Neural progenitor cell (in vitro differentiated cells): Measurements from ENCODE around the gene YBX2. TPM values are rescaled to one million over a fixed set of nuclear protein-coding genes. Genes with fewer than 3 reads are reported as not detected.

ENCODE experiments used
- DNase-seq: peaks from one replicate; pipeline ENCODE4 v3.0.0-alpha.2; 2016; ENCODE audit warnings: low spot score
- H2AFZ ChIP-seq: fragments of 200-600 bp; sonication (generic); replicated peaks from 2 replicates; pipeline ENCODE4 v1.6.1; 2016; ENCODE audit warnings: antibody characterized with exemption
- H3F3A ChIP-seq: fragments of 200-600 bp; sonication (generic); 2 replicates; pipeline ENCODE4 v1.6.1; 2016; ENCODE audit warnings: antibody characterized with exemption, low read depth
- H3K27ac ChIP-seq: fragments of 200-600 bp; sonication (generic); 2 replicates; pipeline ENCODE4 v1.5.1; 2016; ENCODE audit warnings: mild to moderate bottlenecking
- H3K27me3 ChIP-seq: fragments of 200-600 bp; sonication (generic); 2 replicates; pipeline ENCODE4 v1.6.1; 2016; ENCODE audit warnings: mild to moderate bottlenecking, moderate library complexity
- H3K36me3 ChIP-seq: fragments of 200-600 bp; sonication (generic); 2 replicates; pipeline ENCODE4 v1.5.1; 2016
- H3K4me1 ChIP-seq: fragments of 200-600 bp; sonication (generic); 2 replicates; pipeline ENCODE4 v1.6.1; 2016; ENCODE audit warnings: mixed run types
- H3K4me2 ChIP-seq: fragments of 200-600 bp; sonication (generic); 2 replicates; pipeline ENCODE4 v1.6.1; 2016
- H3K4me3 ChIP-seq: fragments of 200-600 bp; sonication (generic); 2 replicates; pipeline ENCODE4 v1.5.1; 2016
- H3K79me2 ChIP-seq: fragments of 200-600 bp; sonication (generic); 2 replicates; pipeline ENCODE4 v1.6.1; 2016; ENCODE audit warnings: low read depth
- H3K9ac ChIP-seq: fragments of 200-600 bp; sonication (generic); 2 replicates; pipeline ENCODE4 v1.6.1; 2016
- H3K9me3 ChIP-seq: fragments of 200-600 bp; sonication (generic); 2 replicates; pipeline ENCODE4 v1.5.1; 2016; ENCODE audit warnings: low read depth
- H4K20me1 ChIP-seq: fragments of 200-600 bp; sonication (generic); 2 replicates; pipeline ENCODE4 v1.6.1; 2016; ENCODE audit warnings: low read depth
- H3K27ac Mint-ChIP-seq: 3 replicates; pipeline ENCODE4 v1.8.0; 2021; ENCODE audit warnings: mixed read lengths
- H3K27me3 Mint-ChIP-seq: 2 replicates; pipeline ENCODE4 v1.8.0; 2022; ENCODE audit warnings: low read depth, mild to moderate bottlenecking, inconsistent platforms, moderate library complexity, mixed read lengths; ENCODE audit not compliant: insufficient read depth
- H3K36me3 Mint-ChIP-seq: 3 replicates; pipeline ENCODE4 v1.8.0; 2021; ENCODE audit warnings: mixed read lengths
- H3K4me1 Mint-ChIP-seq: 3 replicates; pipeline ENCODE4 v1.8.0; 2021; ENCODE audit warnings: mixed read lengths
- H3K4me3 Mint-ChIP-seq: 3 replicates; pipeline ENCODE4 v1.8.0; 2021; ENCODE audit warnings: mild to moderate bottlenecking, moderate library complexity, mixed read lengths
- H3K9me3 Mint-ChIP-seq: 3 replicates; pipeline ENCODE4 v1.8.0; 2020; ENCODE audit warnings: mixed read lengths
- CTCF ChIP-seq: fragments of 200-600 bp; sonication (generic); IDR thresholded peaks from 2 replicates; pipeline ENCODE4 v1.5.1; 2017; ENCODE audit warnings: antibody characterized with exemption, mild to moderate bottlenecking
- EZH2 ChIP-seq: fragments of 200-600 bp; sonication (generic); IDR thresholded peaks from 2 replicates; pipeline ENCODE4 v1.6.1; 2017; ENCODE audit warnings: antibody characterized with exemption, mild to moderate bottlenecking, moderate library complexity
- EZH2phosphoT487 ChIP-seq: fragments of 200-600 bp; sonication (generic); IDR thresholded peaks from 2 replicates; pipeline ENCODE4 v1.6.1; 2017; ENCODE audit warnings: antibody characterized with exemption
- total RNA-seq: library from RNA; depleted of rRNA; stranded (reverse); fragments of >200 nt; gene quantifications from 2 replicates; pipeline ENCODE4 v1.2.3, GENCODE V29; 2015; ENCODE audit warnings: low replicate concordance

The YBX2 gene
- total RNA-seq, 1 donor from 2014 or later = 2.7 TPM

DNA sequence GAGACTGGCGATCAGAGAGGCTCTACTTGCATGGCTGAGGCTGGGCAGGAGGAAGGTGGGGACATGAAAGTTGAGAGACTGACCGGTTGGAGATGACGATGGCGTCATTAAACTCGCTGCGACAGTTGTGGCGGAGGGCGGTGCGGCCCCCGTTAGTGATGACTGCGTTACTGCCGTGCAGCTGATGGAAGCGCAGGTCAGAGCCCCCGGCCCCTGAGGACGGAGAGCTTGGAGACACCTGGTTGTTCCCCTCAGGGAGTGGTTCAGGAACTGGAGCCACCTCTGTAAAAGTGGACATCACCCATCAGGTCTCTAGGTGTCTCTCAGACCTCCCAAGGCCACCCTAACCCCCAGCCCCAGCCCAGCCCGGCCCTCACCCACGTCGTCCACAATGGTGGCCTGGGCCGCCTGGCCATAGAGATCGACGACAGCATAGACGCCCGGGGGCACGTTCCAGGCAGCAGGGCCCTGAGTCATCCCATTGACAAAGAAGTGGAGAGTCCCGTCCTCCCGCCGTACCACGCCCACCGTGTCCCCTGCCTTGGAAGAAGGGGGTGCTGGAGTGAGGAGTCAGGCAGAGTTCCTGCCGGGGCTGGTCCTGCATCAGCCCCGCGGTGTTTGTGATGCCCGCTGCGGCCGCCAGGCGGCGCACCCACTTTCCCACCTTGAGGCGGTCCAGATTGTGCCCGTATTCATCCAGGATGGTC lies 29.4 kb upstream of the YBX2 start:
- Mint-ChIP-seq H3K27me3 (peaks cover 7% of the 10 kb centered on the region), H3K9me3 (no peaks in the 10 kb centered on the region), H3K4me1 (peaks cover 15% of the 10 kb centered on the region), H3K36me3 (peaks cover 21% of the 10 kb centered on the region), H3K27ac (no peak overlapping the region), H3K4me3 (no peak overlapping the region)
- no peak for TF ChIP-seq EZH2
- peak; percentile 90 for TF ChIP-seq CTCF
- peaks cover 10% of the 10 kb centered on the region for H3F3A ChIP-seq
- no peak overlapping the region for H3K9ac ChIP-seq
- no peaks in the 10 kb centered on the region for H3K9me3 ChIP-seq
- H3K36me3 ChIP-seq = no peaks in the 10 kb centered on the region
- H3K4me2 ChIP-seq = no peak overlapping the region
- DNase-seq = peak; percentile 72
- peaks cover 8% of the 10 kb centered on the region for H3K4me1 ChIP-seq
- no peak overlapping the region for H3K4me3 ChIP-seq
- no peak overlapping the region for H3K27ac ChIP-seq
- H2AFZ ChIP-seq = no peak overlapping the region
- H3K27me3 ChIP-seq = no peaks in the 10 kb centered on the region
- peaks cover 20% of the 10 kb centered on the region for H3K79me2 ChIP-seq
- H4K20me1 ChIP-seq = peaks cover 4% of the 10 kb centered on the region

DNA sequence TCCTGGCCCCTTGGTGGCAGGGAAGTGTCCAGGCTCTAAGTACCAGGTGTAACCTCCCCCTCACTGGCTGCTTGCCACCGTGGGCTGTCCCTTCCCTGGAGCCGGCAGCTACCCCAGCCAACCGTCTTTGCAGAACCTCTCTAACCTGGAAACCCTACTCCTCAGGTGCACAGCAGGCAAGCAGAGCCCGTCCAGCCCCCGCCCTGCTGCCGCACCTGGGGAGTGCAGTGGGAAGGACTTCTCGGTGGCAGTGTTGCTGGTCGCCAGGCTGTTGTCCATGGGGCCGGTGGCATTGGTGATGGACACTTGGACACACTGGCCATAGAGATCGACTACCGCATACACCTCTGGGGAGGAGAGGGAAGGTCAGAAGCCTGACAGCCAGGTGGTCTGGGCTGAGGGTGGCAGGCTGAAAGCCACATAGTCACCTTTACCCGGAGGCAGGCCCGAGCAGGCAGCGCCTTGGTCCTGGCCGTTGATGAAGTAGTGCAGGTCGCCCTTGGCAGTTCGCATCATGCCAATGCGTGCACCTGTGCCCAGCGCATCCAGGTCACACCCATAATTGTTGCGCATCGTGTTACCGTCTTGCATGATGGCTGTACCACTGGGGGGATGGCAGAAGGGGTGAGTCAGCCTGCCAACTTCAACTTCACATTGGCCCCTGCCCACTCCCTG lies 28.2 kb upstream of the YBX2 start:
- Histone ChIP-seq H3K9ac (no peak overlapping the region), H3K4me2 (no peak overlapping the region), H4K20me1 (peaks cover 4% of the 10 kb centered on the region), H3K79me2 (peaks cover 7% of the 10 kb centered on the region), H3K9me3 (no peaks in the 10 kb centered on the region), H3K4me1 (no peaks in the 10 kb centered on the region), H3K36me3 (no peaks in the 10 kb centered on the region), H3K27ac (no peak overlapping the region), H3K4me3 (no peak overlapping the region), H2AFZ (no peak overlapping the region), H3F3A (peaks cover 5% of the 10 kb centered on the region), H3K27me3 (no peaks in the 10 kb centered on the region)
- no peak for DNase-seq
- Mint-ChIP-seq H3K36me3 (peaks cover 24% of the 10 kb centered on the region), H3K4me3 (no peak overlapping the region), H3K27me3 (peaks cover 6% of the 10 kb centered on the region), H3K4me1 (peaks cover 2% of the 10 kb centered on the region), H3K9me3 (no peaks in the 10 kb centered on the region), H3K27ac (no peak overlapping the region)
- TF ChIP-seq CTCF (no peak), EZH2 (no peak), EZH2phosphoT487 (no peak)

- Mint-ChIP-seq H3K9me3 (no peaks in the 10 kb centered on the region), H3K27ac (no peak overlapping the region), H3K36me3 (peaks cover 23% of the 10 kb centered on the region), H3K27me3 (peaks cover 6% of the 10 kb centered on the region), H3K4me3 (no peak overlapping the region), H3K4me1 (peaks cover under 1% of the 10 kb centered on the region)
- Histone ChIP-seq H3K36me3 (no peaks in the 10 kb centered on the region), H3K4me2 (no peak overlapping the region), H3K9me3 (no peaks in the 10 kb centered on the region), H3K4me3 (no peak overlapping the region), H3F3A (peaks cover 12% of the 10 kb centered on the region), H4K20me1 (peaks cover 4% of the 10 kb centered on the region), H3K9ac (no peak overlapping the region), H3K27ac (no peak overlapping the region), H2AFZ (no peak overlapping the region), H3K4me1 (no peaks in the 10 kb centered on the region), H3K79me2 (no peaks in the 10 kb centered on the region), H3K27me3 (no peaks in the 10 kb centered on the region)
- DNase-seq = no peak
- TF ChIP-seq EZH2 (no peak), EZH2phosphoT487 (no peak), CTCF (no peak)
Measured at GRCh38 chr17:7321466-7321865, 27.0 kb upstream of the YBX2 start.
